ENCODE results near the gene PSMG2.

DNA sequence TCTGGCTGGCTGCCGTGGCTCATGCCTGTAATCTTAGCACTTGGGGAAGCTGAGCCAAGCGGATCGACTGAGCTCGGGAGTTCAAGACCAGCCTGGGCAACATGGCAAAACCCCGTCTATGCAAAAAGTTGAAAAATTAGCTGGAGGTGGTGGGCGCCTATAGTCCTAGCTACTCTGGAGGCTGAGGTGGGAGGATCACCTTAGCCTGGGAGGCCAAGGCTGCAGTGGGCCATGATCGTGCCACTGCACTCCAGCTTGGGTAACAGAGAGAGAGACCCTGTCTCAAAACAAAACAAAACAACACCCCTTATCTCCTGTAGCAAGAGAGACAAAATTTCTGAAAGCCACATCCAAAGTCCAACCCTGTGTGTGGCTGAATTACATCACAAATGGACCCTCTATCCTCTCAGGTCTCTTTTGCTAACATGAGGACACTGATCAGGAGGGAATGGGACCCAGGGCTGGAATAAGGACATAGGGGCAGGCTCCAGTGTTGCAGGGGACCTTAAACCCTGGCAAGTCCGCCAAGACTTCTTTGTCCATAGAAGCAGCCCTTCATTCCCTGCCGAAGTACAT, 64.8 kb downstream of the PSMG2 start:
- TF ChIP-seq, protein P1, sequence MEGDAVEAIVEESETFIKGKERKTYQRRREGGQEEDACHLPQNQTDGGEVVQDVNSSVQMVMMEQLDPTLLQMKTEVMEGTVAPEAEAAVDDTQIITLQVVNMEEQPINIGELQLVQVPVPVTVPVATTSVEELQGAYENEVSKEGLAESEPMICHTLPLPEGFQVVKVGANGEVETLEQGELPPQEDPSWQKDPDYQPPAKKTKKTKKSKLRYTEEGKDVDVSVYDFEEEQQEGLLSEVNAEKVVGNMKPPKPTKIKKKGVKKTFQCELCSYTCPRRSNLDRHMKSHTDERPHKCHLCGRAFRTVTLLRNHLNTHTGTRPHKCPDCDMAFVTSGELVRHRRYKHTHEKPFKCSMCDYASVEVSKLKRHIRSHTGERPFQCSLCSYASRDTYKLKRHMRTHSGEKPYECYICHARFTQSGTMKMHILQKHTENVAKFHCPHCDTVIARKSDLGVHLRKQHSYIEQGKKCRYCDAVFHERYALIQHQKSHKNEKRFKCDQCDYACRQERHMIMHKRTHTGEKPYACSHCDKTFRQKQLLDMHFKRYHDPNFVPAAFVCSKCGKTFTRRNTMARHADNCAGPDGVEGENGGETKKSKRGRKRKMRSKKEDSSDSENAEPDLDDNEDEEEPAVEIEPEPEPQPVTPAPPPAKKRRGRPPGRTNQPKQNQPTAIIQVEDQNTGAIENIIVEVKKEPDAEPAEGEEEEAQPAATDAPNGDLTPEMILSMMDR (IDR thresholded peaks at IDR 0.05; ENCODE audit: borderline replicate concordance, extremely low read depth, low read length, poor library complexity, severe bottlenecking), result no peak
- TF ChIP-seq EZH2 (IDR thresholded peaks at IDR 0.05; ENCODE audit: borderline replicate concordance, low read depth, low read length, severe bottlenecking), result no peak

Data from DND-41 (cell line).